Left renal pelvis (tissue), 4 donors: ENCODE data around the gene MEF2A. TPM values are rescaled to one million over a fixed set of nuclear protein-coding genes. Genes with fewer than 3 reads are reported as not detected.

Experiments used
- DNase-seq, 4 donors: peaks; one replicate each; pipeline ENCODE4 v3.0.0-alpha.2; 2013; ENCODE audit warnings: low read depth in 4 of 4, low spot score in 3 of 4
- polyA plus RNA-seq, 4 donors: library from polyadenylated mRNA; unstranded; fragments of 120-200 nt; gene quantifications; one replicate each; pipeline ENCODE4 v1.2.1, GENCODE V29; 2013; ENCODE audit not compliant: insufficient read length in 4 of 4

Gene MEF2A
- polyA plus RNA-seq, 4 donors = 53.1 to 64.4 (median 59.8) TPM

- DNase-seq = no peak
Observed at GRCh38 chr15:99686290-99686689, 120.5 kb downstream of the MEF2A start.

GRCh38 chr15:99692825-99693224, 127.0 kb downstream of the MEF2A start:
- no peak for DNase-seq

GRCh38 chr15:99696096-99696495, 130.3 kb downstream of the MEF2A start:
- DNase-seq = no peak

- no peak for DNase-seq
Observed at GRCh38 chr15:99702895-99703602, 137.3 kb downstream of the MEF2A start.

- peak in 2 of 4 donors; percentile 52 to 54 for DNase-seq
Observed at GRCh38 chr15:99703603-99704443, 138.0 kb downstream of the MEF2A start.

GRCh38 chr15:99704444-99704838, 138.7 kb downstream of the MEF2A start:
- DNase-seq = peak; percentile 74 to 82 (median 78)

- no peak for DNase-seq
Observed at GRCh38 chr15:99706557-99707303, 140.9 kb downstream of the MEF2A start.

- no peak for DNase-seq
Observed at GRCh38 chr15:99707473-99708270, 141.9 kb downstream of the MEF2A start.

- no peak for DNase-seq
Observed at GRCh38 chr15:99708563-99708962, 142.8 kb downstream of the MEF2A start.

GRCh38 chr15:99709243-99709986, 143.6 kb downstream of the MEF2A start:
- DNase-seq = no peak

- DNase-seq = no peak
Observed at GRCh38 chr15:99711625-99712024, 145.8 kb downstream of the MEF2A start.

GRCh38 chr15:99712415-99712814, 146.6 kb downstream of the MEF2A start:
- DNase-seq = no peak

GRCh38 chr15:99716540-99717095, 150.8 kb downstream of the MEF2A start:
- no peak for DNase-seq

- DNase-seq = no peak
Observed at GRCh38 chr15:99717161-99718009, 151.6 kb downstream of the MEF2A start.

- no peak for DNase-seq
Observed at GRCh38 chr15:99718421-99718820, 152.6 kb downstream of the MEF2A start.

GRCh38 chr15:99719096-99719541, 153.3 kb downstream of the MEF2A start:
- DNase-seq = no peak

- no peak for DNase-seq
Observed at GRCh38 chr15:99720533-99720932, 154.7 kb downstream of the MEF2A start.

GRCh38 chr15:99721104-99721778, 155.5 kb downstream of the MEF2A start:
- DNase-seq = no peak
